ENCODE data around the gene COL4A3.

COL4A3 gene

DNA sequence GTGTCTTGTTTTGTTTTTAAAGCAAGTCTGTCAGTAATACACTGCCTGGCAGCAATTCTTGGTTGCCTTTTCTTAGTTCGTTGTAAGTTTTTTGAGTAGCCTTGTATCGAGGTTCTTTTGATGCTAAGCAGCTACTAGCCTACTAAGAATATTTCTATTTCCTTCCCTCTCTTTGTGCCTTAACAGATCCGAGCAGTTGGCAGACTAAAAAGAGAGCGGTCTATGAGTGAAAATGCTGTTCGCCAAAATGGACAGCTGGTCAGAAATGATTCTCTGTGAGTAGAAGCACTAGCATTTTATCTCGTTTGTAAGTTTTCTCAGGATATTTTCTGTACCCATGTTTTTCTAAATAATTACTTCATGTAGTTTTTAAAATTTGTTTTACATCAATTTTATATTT is 175.7 kb downstream of the COL4A3 start:
- TF ChIP-seq, protein P1, sequence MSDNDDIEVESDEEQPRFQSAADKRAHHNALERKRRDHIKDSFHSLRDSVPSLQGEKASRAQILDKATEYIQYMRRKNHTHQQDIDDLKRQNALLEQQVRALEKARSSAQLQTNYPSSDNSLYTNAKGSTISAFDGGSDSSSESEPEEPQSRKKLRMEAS (IDR thresholded peaks at IDR 0.05), result no peak
- TF ChIP-seq TCF12 (IDR thresholded peaks at IDR 0.05; ENCODE audit: low read depth) (no peak), TAF1 (IDR thresholded peaks at IDR 0.05; ENCODE audit: low read depth) (no peak), FOXM1 (IDR thresholded peaks at IDR 0.05; ENCODE audit: borderline replicate concordance, low read depth) (no peak), ZBTB7A (IDR thresholded peaks at IDR 0.05; ENCODE audit: low read depth) (no peak), REST (IDR thresholded peaks at IDR 0.05; ENCODE audit: low read depth) (no peak), CEBPB (IDR thresholded peaks at IDR 0.05) (no peak), EP300 (IDR thresholded peaks at IDR 0.05; ENCODE audit: borderline replicate concordance) (no peak), EGR1 (IDR thresholded peaks at IDR 0.05) (no peak)
- TF ChIP-seq, protein P2, sequence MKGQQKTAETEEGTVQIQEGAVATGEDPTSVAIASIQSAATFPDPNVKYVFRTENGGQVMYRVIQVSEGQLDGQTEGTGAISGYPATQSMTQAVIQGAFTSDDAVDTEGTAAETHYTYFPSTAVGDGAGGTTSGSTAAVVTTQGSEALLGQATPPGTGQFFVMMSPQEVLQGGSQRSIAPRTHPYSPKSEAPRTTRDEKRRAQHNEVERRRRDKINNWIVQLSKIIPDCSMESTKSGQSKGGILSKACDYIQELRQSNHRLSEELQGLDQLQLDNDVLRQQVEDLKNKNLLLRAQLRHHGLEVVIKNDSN (IDR thresholded peaks at IDR 0.05), result no peak

GRCh38 chr2:227341553-227341952 is 177.1 kb downstream of the COL4A3 start:
- TF ChIP-seq EGR1 (IDR thresholded peaks at IDR 0.05) (no peak), EP300 (IDR thresholded peaks at IDR 0.05; ENCODE audit: borderline replicate concordance) (no peak)

DNA sequence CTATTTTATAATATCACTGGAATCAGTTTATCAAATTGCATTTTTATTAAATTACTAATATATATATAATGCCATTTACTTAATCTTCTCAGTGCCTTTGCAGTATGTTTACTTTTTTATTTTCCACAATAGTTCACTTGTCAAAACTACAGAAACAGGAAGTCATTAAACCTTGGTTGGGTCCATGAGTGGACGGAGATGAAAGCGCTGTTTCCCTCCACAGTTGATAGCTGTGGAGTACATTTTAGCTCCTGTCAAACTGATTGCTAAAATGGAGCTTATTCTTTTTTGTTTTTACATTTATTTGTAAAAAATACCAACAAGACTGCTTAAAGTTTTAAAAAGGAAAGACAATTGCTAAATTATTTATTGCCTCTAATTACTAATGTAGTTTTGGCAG is 179.8 kb downstream of the COL4A3 start:
- TF ChIP-seq ZBTB7A (IDR thresholded peaks at IDR 0.05; ENCODE audit: low read depth) (no peak), CEBPB (IDR thresholded peaks at IDR 0.05) (no peak), YY1 (IDR thresholded peaks at IDR 0.05; ENCODE audit: low read depth) (no peak), RAD21 (IDR thresholded peaks at IDR 0.05; ENCODE audit: low read depth) (no peak)

- no peak for TF ChIP-seq RAD21 (IDR thresholded peaks at IDR 0.05; ENCODE audit: low read depth)
- TF ChIP-seq YY1 (IDR thresholded peaks at IDR 0.05; ENCODE audit: low read depth), result no peak
- no peak for TF ChIP-seq TAF1 (IDR thresholded peaks at IDR 0.05; ENCODE audit: low read depth)
- no peak for TF ChIP-seq CEBPB (IDR thresholded peaks at IDR 0.05)
- no peak for TF ChIP-seq EGR1 (IDR thresholded peaks at IDR 0.05)
- no peak for TF ChIP-seq NFIC (IDR thresholded peaks at IDR 0.05)
- TF ChIP-seq FOXM1 (IDR thresholded peaks at IDR 0.05; ENCODE audit: borderline replicate concordance, low read depth), result no peak
- TF ChIP-seq TEAD4 (IDR thresholded peaks at IDR 0.05), result no peak
- TF ChIP-seq CREB1 (IDR thresholded peaks at IDR 0.05; ENCODE audit: low read depth), result no peak
- no peak for TF ChIP-seq ZBTB7A (IDR thresholded peaks at IDR 0.05; ENCODE audit: low read depth)
- TF ChIP-seq, protein P1 (IDR thresholded peaks at IDR 0.05), result no peak
- TF ChIP-seq, protein P2 (IDR thresholded peaks at IDR 0.05), result no peak
- TF ChIP-seq TCF12 (IDR thresholded peaks at IDR 0.05; ENCODE audit: low read depth), result no peak
Observed at GRCh38 chr2:227347117-227347516, 182.7 kb downstream of the COL4A3 start.

DNA sequence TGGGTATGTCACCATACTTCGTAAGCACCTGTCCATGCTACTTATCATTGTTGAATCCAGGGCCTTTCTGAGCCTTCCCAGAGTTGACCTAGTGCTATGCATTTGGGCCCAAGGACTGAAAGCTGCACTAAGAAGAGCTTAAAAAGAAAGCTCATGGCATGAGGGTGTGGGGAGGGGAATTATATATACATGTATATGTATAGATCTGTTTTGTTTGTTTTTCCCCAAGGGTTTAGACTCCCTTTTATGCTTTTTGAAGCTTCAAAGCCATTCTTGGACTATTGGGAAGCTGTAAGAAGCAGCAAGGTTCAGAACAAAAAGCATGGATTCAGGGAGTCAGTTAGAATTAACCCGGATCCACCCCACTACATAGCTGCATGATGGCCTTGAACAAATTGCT is 183.9 kb downstream of the COL4A3 start:
- TF ChIP-seq YY1 (IDR thresholded peaks at IDR 0.05; ENCODE audit: low read depth) (no peak), EGR1 (IDR thresholded peaks at IDR 0.05) (no peak), REST (IDR thresholded peaks at IDR 0.05; ENCODE audit: low read depth) (no peak), NFIC (IDR thresholded peaks at IDR 0.05) (no peak), TAF1 (IDR thresholded peaks at IDR 0.05; ENCODE audit: low read depth) (no peak), CREB1 (IDR thresholded peaks at IDR 0.05; ENCODE audit: low read depth) (no peak), TCF12 (IDR thresholded peaks at IDR 0.05; ENCODE audit: low read depth) (no peak), FOXM1 (IDR thresholded peaks at IDR 0.05; ENCODE audit: borderline replicate concordance, low read depth) (no peak), ZBTB7A (IDR thresholded peaks at IDR 0.05; ENCODE audit: low read depth) (no peak), EP300 (IDR thresholded peaks at IDR 0.05; ENCODE audit: borderline replicate concordance) (no peak), TEAD4 (IDR thresholded peaks at IDR 0.05) (no peak), CEBPB (IDR thresholded peaks at IDR 0.05) (no peak), RAD21 (IDR thresholded peaks at IDR 0.05; ENCODE audit: low read depth) (no peak)
- TF ChIP-seq, protein P1 (IDR thresholded peaks at IDR 0.05), result no peak
- TF ChIP-seq, protein P2 (IDR thresholded peaks at IDR 0.05), result no peak
